Left ventricle myocardium inferior (tissue), 1 donor: ENCODE results near the gene MPP7. TPM values are rescaled to one million over a fixed set of nuclear protein-coding genes. Genes with fewer than 3 reads are reported as not detected.
"Not testable (repeated sequence)": the region's sequence is repeated elsewhere in the genome, so short reads cannot be mapped to it uniquely, and the experiment has no call there.

ENCODE experiments used
- DNase-seq: peaks from one replicate; pipeline ENCODE4 v3.0.0-alpha.2; 2020
- H3K27ac ChIP-seq: fragments of 200-600 bp; replicated peaks from 2 replicates; pipeline ENCODE4 v1.8.0; 2021
- H3K27me3 ChIP-seq: fragments of 200-600 bp; 2 replicates; pipeline ENCODE4 v1.8.0; 2021; ENCODE audit warnings: low read depth
- H3K36me3 ChIP-seq: fragments of 200-600 bp; 2 replicates; pipeline ENCODE4 v1.8.0; 2021
- H3K4me1 ChIP-seq: fragments of 200-600 bp; 2 replicates; pipeline ENCODE4 v1.8.0; 2021
- H3K4me3 ChIP-seq: fragments of 200-600 bp; 2 replicates; pipeline ENCODE4 v1.8.0; 2021; ENCODE audit warnings: mild to moderate bottlenecking, moderate library complexity
- H3K9me3 ChIP-seq: fragments of 200-600 bp; replicated peaks from 2 replicates; pipeline ENCODE4 v1.8.0; 2021
- intact Hi-C: fragments of 100-400 bp; cut with micrococcal nuclease; formaldehyde crosslinking; loops from one replicate; pipeline ENCODE4 v1.11.0; 2022
- long read RNA-seq: library from polyadenylated mRNA; unstranded; transcript quantifications from one replicate; pipeline ENCODE4 v2.0.0, GENCODE V29; 2021
- total RNA-seq: library from RNA; stranded (reverse); fragmentation: NEBNext Ultra II Directional; extraction: Animal tissue kit (Norgen Biotek cat#: 25700); gene quantifications from one replicate; pipeline ENCODE4 v1.2.1, GENCODE V29; 2021
- TF ChIP-seq, protein P1 (sequence below): fragments of 200-600 bp; IDR thresholded peaks from 2 replicates; pipeline ENCODE4 v1.8.0; 2021; ENCODE audit warnings: antibody characterized with exemption, mild to moderate bottlenecking, borderline replicate concordance
- donor health status: DM: no; HTN: yes; CAD: no; lungs with severe emphysema.

Gene MPP7
- 14.7 TPM for total RNA-seq
- long read RNA-seq, partial matches to known transcripts, result 3 of 29 reads
- long read RNA-seq, other reads (novel, unspliced or antisense), result 26 of 29 reads

DNA sequence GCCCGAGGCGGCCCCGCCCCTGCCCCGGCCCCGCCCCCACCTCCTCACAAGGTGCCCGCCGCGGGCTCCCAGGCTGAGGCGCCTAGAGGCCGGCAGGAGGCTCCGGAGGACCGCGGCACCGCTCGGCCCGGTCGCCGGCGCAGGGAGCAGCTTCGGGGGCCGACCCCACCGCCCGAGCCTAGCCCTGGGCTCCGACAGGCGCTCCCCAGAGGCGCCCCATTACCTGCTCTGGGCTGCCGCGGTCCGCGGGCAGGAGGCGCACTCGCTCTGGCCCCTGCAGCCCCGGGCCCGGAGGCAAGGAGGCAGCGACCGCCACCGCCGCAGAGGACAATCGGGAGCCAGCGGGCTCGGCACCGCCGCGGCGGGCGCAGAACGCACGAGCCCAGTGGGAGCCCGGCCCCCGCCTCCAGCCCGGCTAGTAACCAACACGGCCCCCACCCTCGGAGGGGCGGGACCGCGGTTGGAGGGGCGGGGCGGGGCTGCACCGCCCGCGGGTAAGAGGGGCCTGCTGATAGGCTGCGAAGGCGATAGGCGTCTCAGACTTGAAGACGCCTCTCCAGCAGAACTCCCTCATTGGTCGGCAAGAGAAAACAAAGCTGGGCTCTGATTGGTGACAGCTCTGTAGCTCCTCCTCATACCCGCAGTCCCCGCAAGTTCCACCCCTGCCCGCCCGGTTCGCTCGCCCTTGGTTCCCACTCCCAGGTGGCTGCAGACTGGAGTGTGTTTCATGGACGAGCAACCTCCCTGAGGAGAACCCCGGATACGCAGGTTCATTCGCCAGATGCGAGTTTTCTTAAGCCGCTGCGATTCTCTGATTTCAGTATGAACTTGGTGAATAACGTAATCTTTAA lies at the start of gene MPP7:
MPP7 (minus strand) TSS at position 427 of the 851 bp plus-strand sequence. CDS start 64,460 bp downstream, outside the sequence.
- peak; percentile 95 for DNase-seq
- Histone ChIP-seq H3K4me3 (peak within 1 kb of the TSS; percentile 78), H3K27ac (peak within 1 kb of the TSS; percentile 85), H3K9me3 (no peaks in the 10 kb centered on the region), H3K27me3 (peaks cover 27% of the 10 kb centered on the region), H3K36me3 (no peaks in the 10 kb centered on the region), H3K4me1 (peaks cover 35% of the 10 kb centered on the region)
- TF ChIP-seq, protein P1, sequence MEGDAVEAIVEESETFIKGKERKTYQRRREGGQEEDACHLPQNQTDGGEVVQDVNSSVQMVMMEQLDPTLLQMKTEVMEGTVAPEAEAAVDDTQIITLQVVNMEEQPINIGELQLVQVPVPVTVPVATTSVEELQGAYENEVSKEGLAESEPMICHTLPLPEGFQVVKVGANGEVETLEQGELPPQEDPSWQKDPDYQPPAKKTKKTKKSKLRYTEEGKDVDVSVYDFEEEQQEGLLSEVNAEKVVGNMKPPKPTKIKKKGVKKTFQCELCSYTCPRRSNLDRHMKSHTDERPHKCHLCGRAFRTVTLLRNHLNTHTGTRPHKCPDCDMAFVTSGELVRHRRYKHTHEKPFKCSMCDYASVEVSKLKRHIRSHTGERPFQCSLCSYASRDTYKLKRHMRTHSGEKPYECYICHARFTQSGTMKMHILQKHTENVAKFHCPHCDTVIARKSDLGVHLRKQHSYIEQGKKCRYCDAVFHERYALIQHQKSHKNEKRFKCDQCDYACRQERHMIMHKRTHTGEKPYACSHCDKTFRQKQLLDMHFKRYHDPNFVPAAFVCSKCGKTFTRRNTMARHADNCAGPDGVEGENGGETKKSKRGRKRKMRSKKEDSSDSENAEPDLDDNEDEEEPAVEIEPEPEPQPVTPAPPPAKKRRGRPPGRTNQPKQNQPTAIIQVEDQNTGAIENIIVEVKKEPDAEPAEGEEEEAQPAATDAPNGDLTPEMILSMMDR, result peak; percentile 48
- intact Hi-C loops, result no loop called here

DNA sequence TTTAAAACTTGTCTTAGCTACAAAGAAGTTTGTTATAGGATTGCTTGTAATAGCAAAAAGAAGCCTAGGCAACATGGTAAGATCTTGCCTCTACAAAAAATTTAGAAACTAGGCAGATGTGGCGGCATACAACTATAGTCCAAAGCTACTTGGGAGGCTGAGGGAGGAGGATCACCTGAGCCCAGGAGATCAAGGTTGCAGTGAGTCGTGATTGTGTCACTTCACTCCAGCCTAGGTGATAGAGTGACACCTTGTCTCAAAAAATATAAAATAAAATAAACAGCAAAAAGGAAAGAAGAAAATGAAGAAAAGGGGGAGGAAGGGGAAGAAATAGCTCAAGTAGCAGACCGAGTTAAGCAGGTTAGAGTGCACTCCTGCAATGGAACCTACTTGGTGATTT lies 47.0 kb upstream of the MPP7 start:
- Histone ChIP-seq H3K36me3 (no peaks in the 10 kb centered on the region), H3K27me3 (no peaks in the 10 kb centered on the region), H3K9me3 (peaks cover 13% of the 10 kb centered on the region), H3K4me3 (no peak overlapping the region), H3K27ac (no peak overlapping the region), H3K4me1 (no peaks in the 10 kb centered on the region)
- TF ChIP-seq, protein P1, result no peak
- DNase-seq, result no peak
- intact Hi-C loops, result no loop called here

- H3K36me3 ChIP-seq, result no peaks in the 10 kb centered on the region
- TF ChIP-seq, protein P1, result no peak
- no peak for DNase-seq
- H3K27me3 ChIP-seq, result no peaks in the 10 kb centered on the region
- no peak overlapping the region for H3K27ac ChIP-seq
- peaks cover 19% of the 10 kb centered on the region for H3K9me3 ChIP-seq
- H3K4me1 ChIP-seq, result no peaks in the 10 kb centered on the region
- intact Hi-C loops, result no loop called here
- no peak overlapping the region for H3K4me3 ChIP-seq
Measured at GRCh38 chr10:28343987-28344895, 41.4 kb upstream of the MPP7 start.

DNA sequence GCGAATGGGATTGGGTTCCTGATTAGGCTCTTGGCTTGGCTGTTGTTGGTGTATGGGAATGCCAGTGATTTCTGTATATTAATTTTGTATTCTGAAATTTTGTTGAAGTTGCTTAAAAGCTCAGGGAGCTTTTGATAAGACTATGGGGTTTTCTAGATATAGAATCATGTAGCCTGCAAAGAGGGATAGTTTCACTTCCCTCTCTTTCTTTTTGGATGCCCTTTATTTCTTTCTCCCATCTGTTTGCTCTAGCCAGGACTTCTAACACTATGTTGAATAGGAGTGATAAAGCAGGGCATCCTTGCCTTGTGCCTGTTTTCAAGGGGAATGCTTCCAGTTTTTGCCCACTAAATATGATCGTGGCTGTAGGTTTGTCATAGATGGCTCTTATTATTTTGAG lies 40.4 kb upstream of the MPP7 start:
- Histone ChIP-seq H3K4me1 (no peaks in the 10 kb centered on the region), H3K27ac (no peak overlapping the region), H3K36me3 (no peaks in the 10 kb centered on the region), H3K4me3 (no peak overlapping the region), H3K9me3 (peaks cover 19% of the 10 kb centered on the region), H3K27me3 (no peaks in the 10 kb centered on the region)
- no peak for DNase-seq
- intact Hi-C loops, result no loop called here
- TF ChIP-seq, protein P1, result no peak

DNA sequence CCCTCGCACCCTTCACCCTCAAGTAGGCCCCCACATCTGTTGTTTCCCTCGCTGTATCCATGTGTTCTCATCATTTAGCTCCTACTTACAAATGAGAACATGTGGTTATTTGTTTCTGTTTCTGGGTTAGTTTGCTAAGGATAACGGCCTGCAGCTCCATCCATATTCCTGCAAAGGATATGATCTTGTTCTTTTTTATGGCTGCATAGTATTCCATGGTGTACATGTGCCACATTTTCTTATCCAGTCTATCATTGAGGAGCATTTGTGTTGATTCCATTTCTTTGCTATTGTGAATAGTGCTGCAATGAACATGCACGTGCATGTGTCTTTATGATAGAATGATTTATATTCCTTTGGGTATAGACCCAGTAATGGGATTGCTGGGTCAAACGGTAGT lies 38.8 kb upstream of the MPP7 start:
- H3K4me3 ChIP-seq, intact Hi-C loops, H3K4me1 ChIP-seq, DNase-seq, H3K36me3 ChIP-seq, H3K27ac ChIP-seq, H3K27me3 ChIP-seq: not testable (repeated sequence)
- H3K9me3 ChIP-seq, result peaks cover 10% of the 10 kb centered on the region
